NCI-H2196 treated with DMSO at 0.1 percent for 48 hours (cell line): ENCODE measurements around the gene IL21R.

ENCODE experiments used
- DNase-seq: peaks from one replicate; lab custom pipeline; 2025; ENCODE audit not compliant: unreplicated experiment; lab: John Stamatoyannopoulos, UW

The IL21R gene

GRCh38 chr16:27483624-27484023, 81.7 kb downstream of the IL21R start:
- no peak for DNase-seq

- DNase-seq, result no peak
These were observed 83.2 kb downstream of the IL21R start for GRCh38 chr16:27485126-27485525.

- no peak for DNase-seq
These were observed 83.8 kb downstream of the IL21R start for GRCh38 chr16:27485811-27486210.

- DNase-seq, result no peak
These were observed 84.4 kb downstream of the IL21R start for GRCh38 chr16:27486344-27486743.

GRCh38 chr16:27486760-27487159, 84.8 kb downstream of the IL21R start:
- DNase-seq, result no peak

- DNase-seq, result no peak
These were observed 87.4 kb downstream of the IL21R start for GRCh38 chr16:27489421-27489820.

- no peak for DNase-seq
These were observed 87.9 kb downstream of the IL21R start for GRCh38 chr16:27489906-27490305.

- DNase-seq, result no peak
These were observed 90.1 kb downstream of the IL21R start for GRCh38 chr16:27491894-27492587.

- DNase-seq, result no peak
These were observed 90.6 kb downstream of the IL21R start for GRCh38 chr16:27492588-27492979.

- DNase-seq, result no peak
These were observed 93.2 kb downstream of the IL21R start for GRCh38 chr16:27495191-27495590.

- no peak for DNase-seq
These were observed 96.3 kb downstream of the IL21R start for GRCh38 chr16:27498031-27498825.

- no peak for DNase-seq
These were observed 97.1 kb downstream of the IL21R start for GRCh38 chr16:27498916-27499658.

GRCh38 chr16:27499659-27500055, 97.7 kb downstream of the IL21R start:
- no peak for DNase-seq

GRCh38 chr16:27500801-27501200, 98.8 kb downstream of the IL21R start:
- no peak for DNase-seq
